HG02678 (cell line): Measurements from ENCODE around the gene EFCAB3.
A peak's percentile ranks its signal among the peaks of the same experiment; 100 is the strongest.
"Not testable (repeated sequence)": the region's sequence is repeated elsewhere in the genome, so short reads cannot be mapped to it uniquely, and the experiment has no call there.

ENCODE experiments used
- ATAC-seq: cut with Tn5 transposase; IDR thresholded peaks from one replicate; pipeline ENCODE4 v1.9.1; 2021; ENCODE audit warnings: mild to moderate bottlenecking, moderate library complexity; ENCODE audit not compliant: unreplicated experiment

Gene EFCAB3

GRCh38 chr17:62380253-62380652 lies at the start of gene EFCAB3:
TSS of gene EFCAB3 (plus strand) at chr17:62380553. CDS start at chr17:62382980, 2,427 bp downstream.
- no peak for ATAC-seq

DNA sequence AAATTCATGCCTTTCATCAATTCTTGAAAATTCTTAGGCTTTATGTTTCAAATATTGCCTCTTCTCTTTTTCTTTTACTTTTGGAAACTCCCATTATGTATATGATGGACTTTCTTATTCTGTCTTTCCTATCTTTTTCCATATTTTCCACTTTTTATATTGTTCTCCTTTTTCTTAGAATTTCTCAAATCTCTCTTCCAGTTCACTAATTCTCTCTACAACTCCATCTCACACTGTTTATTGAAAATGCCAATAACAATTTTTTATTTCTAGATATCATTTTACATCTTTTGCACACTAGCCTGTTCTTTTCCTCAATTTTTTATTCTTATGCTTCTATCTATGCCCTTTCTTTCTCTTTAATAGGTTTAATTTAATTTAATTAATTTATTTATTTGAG lies 43.8 kb upstream of the EFCAB3 start:
- ATAC-seq, result no peak

- ATAC-seq, result no peak
These were observed 36.5 kb upstream of the EFCAB3 start for GRCh38 chr17:62343764-62344270.

DNA sequence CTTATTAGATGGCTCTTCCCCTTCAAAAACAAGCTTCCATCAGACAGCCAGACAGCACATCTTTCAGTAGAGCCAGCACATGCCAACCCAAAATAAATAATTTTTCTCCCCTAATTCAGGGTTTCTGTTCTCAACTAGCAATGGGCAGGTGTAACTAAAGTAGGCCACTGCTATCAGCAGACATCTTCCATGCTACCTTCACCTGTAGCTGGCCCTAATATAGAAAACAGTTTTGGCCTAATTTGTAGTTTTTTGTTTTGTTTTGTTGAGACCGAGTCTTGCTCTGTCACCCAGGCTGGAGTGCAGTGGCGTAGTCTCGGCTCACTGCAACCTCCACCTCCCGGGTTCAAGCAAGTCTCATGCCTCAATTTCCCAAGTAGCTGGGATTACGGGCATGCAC lies 29.2 kb upstream of the EFCAB3 start:
- ATAC-seq, result no peak

- ATAC-seq, result no peak
These were observed 14.2 kb upstream of the EFCAB3 start for GRCh38 chr17:62366191-62366590.

- no peak for ATAC-seq
These were observed 1.2 kb downstream of the EFCAB3 start for GRCh38 chr17:62381561-62381960.

DNA sequence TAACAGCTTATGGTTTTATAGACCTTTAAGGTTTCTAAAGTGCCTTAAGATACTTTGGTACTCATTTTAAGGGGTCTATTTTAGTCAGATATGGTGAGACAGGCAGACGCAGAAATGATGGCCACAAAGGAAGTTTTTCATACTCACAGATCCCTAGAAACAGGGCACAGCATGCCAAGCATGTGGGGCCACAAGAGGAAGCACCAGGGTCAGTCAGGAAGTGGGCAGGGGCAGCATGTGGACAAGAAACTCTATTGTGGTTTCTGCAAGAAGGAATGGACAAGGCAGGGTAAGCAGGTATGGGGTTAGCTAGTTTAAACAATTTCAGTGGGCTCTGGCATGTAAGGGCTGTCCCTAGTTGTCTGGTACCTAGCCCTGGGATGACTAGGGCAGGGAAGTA lies 8.5 kb downstream of the EFCAB3 start:
- no peak for ATAC-seq

DNA sequence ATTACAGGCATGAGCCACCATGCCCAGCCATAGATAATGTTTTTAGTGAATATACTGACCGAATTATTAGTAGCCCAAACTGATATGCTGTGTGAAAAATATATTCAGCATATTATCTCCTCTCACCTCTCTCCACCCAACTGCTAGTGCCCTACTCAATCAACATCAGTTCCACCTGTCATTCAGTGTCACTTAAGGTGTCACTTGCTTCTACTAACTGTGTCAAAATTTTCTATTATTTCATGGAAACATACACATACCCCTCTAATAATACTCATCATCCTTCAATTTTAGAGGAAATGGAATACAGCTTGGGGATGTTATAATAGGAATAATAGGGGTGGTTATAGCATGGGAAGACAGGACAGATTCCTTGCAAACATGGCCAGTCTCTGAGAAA lies 12.6 kb downstream of the EFCAB3 start:
- ATAC-seq, result no peak

- ATAC-seq, result no peak
These were observed 18.5 kb downstream of the EFCAB3 start for GRCh38 chr17:62398891-62399290.

DNA sequence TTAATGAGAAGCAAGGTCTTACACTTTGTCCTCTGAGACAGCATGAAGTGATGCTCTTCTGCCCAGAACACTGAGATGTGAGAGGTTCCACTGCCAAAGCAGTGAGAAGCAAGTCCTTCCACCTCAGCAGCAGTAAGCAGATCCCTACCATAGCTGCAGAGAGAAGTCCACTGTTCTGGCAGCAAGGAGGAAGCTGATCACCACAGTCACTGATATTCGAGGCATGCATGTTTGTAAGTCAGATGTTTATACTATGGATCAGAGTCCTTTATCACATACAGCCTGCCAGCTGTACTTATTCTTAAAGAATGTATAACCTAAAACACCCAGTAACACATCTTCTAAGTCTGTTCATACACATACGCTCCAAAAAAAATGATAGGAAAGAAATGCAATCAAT lies 25.1 kb downstream of the EFCAB3 start:
- ATAC-seq, result no peak

GRCh38 chr17:62413090-62413489 lies 32.7 kb downstream of the EFCAB3 start:
- ATAC-seq, result not testable (repeated sequence)

DNA sequence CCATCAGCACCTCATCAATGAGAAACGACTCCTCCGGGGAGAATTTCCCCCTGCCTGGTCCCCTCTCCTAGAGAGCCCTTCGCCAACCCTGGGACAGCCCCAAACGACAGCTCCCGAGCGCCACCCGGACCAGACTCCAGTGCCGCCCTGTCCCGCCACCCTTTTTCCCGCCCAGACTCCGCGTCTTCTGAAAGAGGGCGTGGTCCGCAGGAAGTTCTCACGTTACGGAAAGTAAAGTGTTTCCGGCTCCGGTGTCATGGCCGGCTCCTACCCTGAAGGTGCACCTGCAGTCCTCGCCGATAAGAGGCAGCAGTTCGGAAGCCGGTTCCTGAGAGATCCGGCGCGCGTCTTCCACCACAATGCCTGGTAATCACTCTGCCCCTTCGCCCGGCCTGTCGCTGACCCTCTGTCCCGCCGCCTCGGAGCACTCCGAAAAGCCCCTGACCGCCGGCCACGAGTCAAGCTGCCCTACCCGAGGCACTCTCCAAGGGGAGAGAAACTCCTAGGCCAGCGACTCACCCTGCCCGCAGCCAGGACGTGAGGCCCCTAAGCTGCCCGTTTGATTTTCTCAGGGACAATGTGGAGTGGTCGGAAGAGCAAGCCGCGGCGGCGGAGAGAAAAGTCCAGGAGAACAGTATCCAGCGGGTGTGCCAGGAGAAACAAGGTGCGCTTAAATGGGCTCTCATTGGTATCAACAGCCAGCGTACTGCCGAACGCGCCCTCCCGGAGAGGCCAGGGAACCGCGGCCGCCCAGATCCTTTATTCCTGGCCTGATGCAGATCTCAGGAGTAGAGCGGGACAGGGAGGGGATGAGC lies 43.5 kb downstream of the EFCAB3 start, which contains the start of gene METTL2A:
METTL2A (plus strand) TSS at position 251 of the 815 bp plus-strand sequence; CDS start at position 257, 6 bp downstream.
- ATAC-seq, result peak; percentile 96

GRCh38 chr17:62426214-62426613 lies 45.9 kb downstream of the EFCAB3 start:
- not testable (repeated sequence) for ATAC-seq

- ATAC-seq, result not testable (repeated sequence)
These were observed 54.9 kb downstream of the EFCAB3 start for GRCh38 chr17:62435251-62435650.

DNA sequence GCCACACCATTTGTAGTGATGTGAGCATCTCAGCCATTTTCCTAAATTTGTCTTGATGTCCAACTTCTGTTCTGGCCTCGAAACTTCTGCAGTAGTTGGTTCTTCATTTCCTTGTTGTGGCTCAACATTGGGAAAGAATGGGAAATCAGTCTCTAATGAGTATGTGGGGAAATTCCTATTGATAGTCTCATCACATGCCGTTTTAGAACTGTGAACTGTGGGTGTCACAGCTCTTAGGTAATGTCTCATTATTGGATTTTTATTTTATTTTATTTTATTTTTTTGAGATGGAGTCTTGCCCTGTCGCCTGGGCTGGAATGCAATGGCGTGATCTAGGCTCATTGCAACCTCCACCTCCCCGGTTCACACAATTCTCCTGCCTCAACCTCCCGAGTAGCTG lies 60.8 kb downstream of the EFCAB3 start:
- ATAC-seq, result not testable (repeated sequence)

- no peak for ATAC-seq
These were observed 63.7 kb downstream of the EFCAB3 start for GRCh38 chr17:62444063-62444462.

- ATAC-seq, result not testable (repeated sequence)
These were observed 65.4 kb downstream of the EFCAB3 start for GRCh38 chr17:62445791-62446190.

DNA sequence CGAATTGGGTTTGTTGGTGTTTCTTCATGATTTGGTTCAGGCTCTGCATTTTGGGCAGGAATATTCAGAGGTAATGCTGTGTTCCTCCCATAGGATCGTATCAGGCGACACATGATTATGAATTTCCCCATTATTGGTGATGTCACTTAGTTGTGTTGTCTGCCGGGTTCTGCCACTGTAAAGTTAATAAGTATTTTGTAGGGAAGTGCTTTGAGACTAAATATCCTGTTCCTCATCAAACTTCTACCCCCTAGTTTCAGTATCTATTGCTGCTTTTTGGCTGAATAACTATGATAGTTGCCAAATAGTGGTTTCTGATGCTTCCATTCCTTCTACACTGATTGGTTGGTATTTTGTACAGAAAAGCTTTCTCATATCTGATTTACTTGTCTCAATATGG lies 71.8 kb downstream of the EFCAB3 start:
- ATAC-seq, result not testable (repeated sequence)

GRCh38 chr17:62453041-62453440 lies 72.7 kb downstream of the EFCAB3 start:
- not testable (repeated sequence) for ATAC-seq

DNA sequence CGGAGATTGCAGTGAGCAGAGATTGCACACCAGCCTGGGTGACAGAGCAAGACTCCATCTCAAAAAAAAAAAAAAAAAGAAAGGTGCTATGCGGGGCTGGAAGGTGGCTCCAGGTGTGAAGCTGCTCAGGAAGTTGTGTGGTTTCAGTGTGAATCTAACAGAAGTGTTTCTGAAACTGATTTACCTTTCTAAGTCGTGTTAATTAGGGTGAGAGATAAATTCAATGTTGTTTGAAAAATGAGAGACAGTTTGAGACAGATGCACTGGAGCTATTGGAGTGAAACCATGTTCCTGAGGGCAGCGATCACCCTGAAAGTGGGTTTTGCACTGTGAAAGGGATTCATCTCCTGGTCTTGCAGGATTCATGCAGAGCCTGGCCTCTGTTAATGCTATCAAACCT lies 73.3 kb downstream of the EFCAB3 start:
- ATAC-seq, result peak; percentile 22

DNA sequence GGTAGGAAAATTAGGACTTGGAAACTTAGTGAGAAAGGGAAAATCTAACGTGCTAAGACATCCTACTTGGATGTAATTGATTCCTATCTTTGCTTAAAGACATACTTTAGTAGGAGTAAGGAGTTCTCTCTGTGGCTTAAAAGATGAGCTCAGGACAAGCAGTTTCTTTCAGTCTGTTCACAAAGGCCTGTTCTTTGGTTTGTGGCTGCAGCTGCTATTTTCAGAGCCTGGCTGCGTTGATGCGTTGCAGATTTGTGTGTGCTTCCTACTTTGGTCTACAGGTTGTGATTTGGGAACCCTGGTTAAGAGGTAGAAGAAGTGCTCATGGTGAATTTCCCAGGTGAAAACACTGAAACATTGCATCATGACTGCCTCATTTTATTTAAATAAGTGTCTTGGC lies 73.8 kb downstream of the EFCAB3 start:
- peak; percentile 61 for ATAC-seq

- ATAC-seq, result no peak
These were observed 75.7 kb downstream of the EFCAB3 start for GRCh38 chr17:62456016-62456415.
